ENCODE data around the gene ISM2.
"Not testable (repeated sequence)": the region's sequence is repeated elsewhere in the genome, so short reads cannot be mapped to it uniquely, and the experiment has no call there.

ISM2 gene

GRCh38 chr14:77498120-77498979 lies at the start of gene ISM2:
ISM2 (minus strand) TSS chr14:77498816; CDS start chr14:77498793, 23 bp downstream.
- Mint-ChIP-seq H3K36me3 (peaks cover 3% of the 10 kb centered on the region), H3K4me1 (ENCODE audit: low read depth) (peaks cover 5% of the 10 kb centered on the region), H3K4me3 (peak within 1 kb of the TSS; percentile 80), H3K27me3 (peaks cover 23% of the 10 kb centered on the region), H3K27ac (no peak within 1 kb of the TSS), H3K9me3 (ENCODE audit: low read depth) (peaks cover 4% of the 10 kb centered on the region)

- Mint-ChIP-seq H3K4me3 (no peak overlapping the region), H3K27me3 (no peaks in the 10 kb centered on the region), H3K9me3 (ENCODE audit: low read depth) (no peaks in the 10 kb centered on the region), H3K36me3 (peaks cover 15% of the 10 kb centered on the region), H3K4me1 (ENCODE audit: low read depth) (peaks cover 1% of the 10 kb centered on the region), H3K27ac (no peak overlapping the region)
These were observed 49.0 kb upstream of the ISM2 start for GRCh38 chr14:77547512-77548180.

GRCh38 chr14:77545171-77545570 lies 46.6 kb upstream of the ISM2 start:
- H3K36me3 Mint-ChIP-seq = peaks cover 15% of the 10 kb centered on the region

GRCh38 chr14:77544571-77544970 lies 46.0 kb upstream of the ISM2 start:
- Mint-ChIP-seq H3K9me3 (ENCODE audit: low read depth) (no peaks in the 10 kb centered on the region), H3K36me3 (peaks cover 12% of the 10 kb centered on the region)

More at GRCh38 chr14:77545171-77545570, 46.6 kb upstream of the ISM2 start:
- H3K27ac Mint-ChIP-seq; H3K27me3 Mint-ChIP-seq; H3K4me3 Mint-ChIP-seq; H3K4me1 Mint-ChIP-seq (ENCODE audit: low read depth); H3K9me3 Mint-ChIP-seq (ENCODE audit: low read depth): not testable (repeated sequence)

GRCh38 chr14:77543637-77544334 lies 45.2 kb upstream of the ISM2 start:
- H3K9me3 Mint-ChIP-seq (ENCODE audit: low read depth) = no peaks in the 10 kb centered on the region
- no peak overlapping the region for H3K27ac Mint-ChIP-seq
- peaks cover 12% of the 10 kb centered on the region for H3K36me3 Mint-ChIP-seq
- no peaks in the 10 kb centered on the region for H3K27me3 Mint-ChIP-seq
- no peak overlapping the region for H3K4me3 Mint-ChIP-seq
- H3K4me1 Mint-ChIP-seq (ENCODE audit: low read depth) = peaks cover 6% of the 10 kb centered on the region

More at GRCh38 chr14:77544571-77544970, 46.0 kb upstream of the ISM2 start:
- Mint-ChIP-seq H3K27ac (no peak overlapping the region), H3K4me3 (no peak overlapping the region), H3K27me3 (no peaks in the 10 kb centered on the region), H3K4me1 (ENCODE audit: low read depth) (peaks cover 6% of the 10 kb centered on the region)

GRCh38 chr14:77543240-77543551 lies 44.6 kb upstream of the ISM2 start:
- no peak overlapping the region for H3K27ac Mint-ChIP-seq

GRCh38 chr14:77542421-77543239 lies 44.0 kb upstream of the ISM2 start:
- no peaks in the 10 kb centered on the region for H3K9me3 Mint-ChIP-seq (ENCODE audit: low read depth)
- H3K27me3 Mint-ChIP-seq = no peaks in the 10 kb centered on the region
- peaks cover 6% of the 10 kb centered on the region for H3K4me1 Mint-ChIP-seq (ENCODE audit: low read depth)
- H3K36me3 Mint-ChIP-seq = peaks cover 12% of the 10 kb centered on the region
- H3K4me3 Mint-ChIP-seq = no peak overlapping the region
- H3K27ac Mint-ChIP-seq = no peak overlapping the region

More at GRCh38 chr14:77543240-77543551, 44.6 kb upstream of the ISM2 start:
- Mint-ChIP-seq H3K27me3 (no peaks in the 10 kb centered on the region), H3K4me1 (ENCODE audit: low read depth) (peaks cover 6% of the 10 kb centered on the region), H3K4me3 (no peak overlapping the region), H3K36me3 (peaks cover 8% of the 10 kb centered on the region), H3K9me3 (ENCODE audit: low read depth) (no peaks in the 10 kb centered on the region)

- Mint-ChIP-seq H3K27ac (no peak overlapping the region), H3K4me1 (ENCODE audit: low read depth) (peaks cover 6% of the 10 kb centered on the region), H3K4me3 (no peak overlapping the region), H3K27me3 (no peaks in the 10 kb centered on the region), H3K36me3 (peaks cover 12% of the 10 kb centered on the region), H3K9me3 (ENCODE audit: low read depth) (no peaks in the 10 kb centered on the region)
These were observed 43.3 kb upstream of the ISM2 start for GRCh38 chr14:77541905-77542304.

- not testable (repeated sequence) for H3K4me3 Mint-ChIP-seq; H3K27me3 Mint-ChIP-seq; H3K9me3 Mint-ChIP-seq (ENCODE audit: low read depth); H3K27ac Mint-ChIP-seq; H3K4me1 Mint-ChIP-seq (ENCODE audit: low read depth)
- H3K36me3 Mint-ChIP-seq = peaks cover 14% of the 10 kb centered on the region
These were observed 38.3 kb upstream of the ISM2 start for GRCh38 chr14:77536951-77537350.

- Mint-ChIP-seq H3K27ac (no peak overlapping the region), H3K27me3 (no peaks in the 10 kb centered on the region), H3K9me3 (ENCODE audit: low read depth) (no peaks in the 10 kb centered on the region), H3K36me3 (peaks cover 14% of the 10 kb centered on the region), H3K4me1 (ENCODE audit: low read depth) (no peaks in the 10 kb centered on the region), H3K4me3 (no peak overlapping the region)
These were observed 32.5 kb upstream of the ISM2 start for GRCh38 chr14:77531071-77531470.

- Mint-ChIP-seq H3K27ac (no peak overlapping the region), H3K4me3 (no peak overlapping the region), H3K36me3 (peaks cover 8% of the 10 kb centered on the region), H3K4me1 (ENCODE audit: low read depth) (no peaks in the 10 kb centered on the region), H3K27me3 (no peaks in the 10 kb centered on the region), H3K9me3 (ENCODE audit: low read depth) (no peaks in the 10 kb centered on the region)
These were observed 31.3 kb upstream of the ISM2 start for GRCh38 chr14:77529963-77530362.

- H3K36me3 Mint-ChIP-seq = peaks cover 10% of the 10 kb centered on the region
- no peak overlapping the region for H3K27ac Mint-ChIP-seq
- H3K4me3 Mint-ChIP-seq = no peak overlapping the region
- H3K4me1 Mint-ChIP-seq (ENCODE audit: low read depth) = no peaks in the 10 kb centered on the region
- H3K27me3 Mint-ChIP-seq = no peaks in the 10 kb centered on the region
- no peaks in the 10 kb centered on the region for H3K9me3 Mint-ChIP-seq (ENCODE audit: low read depth)
These were observed 30.6 kb upstream of the ISM2 start for GRCh38 chr14:77529213-77529612.

- H3K9me3 Mint-ChIP-seq (ENCODE audit: low read depth); H3K27ac Mint-ChIP-seq; H3K27me3 Mint-ChIP-seq; H3K4me3 Mint-ChIP-seq; H3K4me1 Mint-ChIP-seq (ENCODE audit: low read depth): not testable (repeated sequence)
- peaks cover 14% of the 10 kb centered on the region for H3K36me3 Mint-ChIP-seq
These were observed 30.1 kb upstream of the ISM2 start for GRCh38 chr14:77528701-77529100.

- Mint-ChIP-seq H3K36me3 (peaks cover 19% of the 10 kb centered on the region), H3K9me3 (ENCODE audit: low read depth) (no peaks in the 10 kb centered on the region), H3K4me1 (ENCODE audit: low read depth) (no peaks in the 10 kb centered on the region), H3K4me3 (no peak overlapping the region), H3K27ac (no peak overlapping the region), H3K27me3 (no peaks in the 10 kb centered on the region)
These were observed 27.6 kb upstream of the ISM2 start for GRCh38 chr14:77526266-77526665.

All from activated naive CD8-positive, alpha-beta T cell (primary cell).